ENCODE data around the gene ADNP. TPM values are rescaled to one million over a fixed set of nuclear protein-coding genes. Genes with fewer than 3 reads are reported as not detected.

ADNP gene
- total and polyA plus RNA-seq, 2 of the 13 experiments (the other 11 are each of a cell fraction or from before 2014, with no cell fraction given): 21.0 to 21.5 TPM

DNA sequence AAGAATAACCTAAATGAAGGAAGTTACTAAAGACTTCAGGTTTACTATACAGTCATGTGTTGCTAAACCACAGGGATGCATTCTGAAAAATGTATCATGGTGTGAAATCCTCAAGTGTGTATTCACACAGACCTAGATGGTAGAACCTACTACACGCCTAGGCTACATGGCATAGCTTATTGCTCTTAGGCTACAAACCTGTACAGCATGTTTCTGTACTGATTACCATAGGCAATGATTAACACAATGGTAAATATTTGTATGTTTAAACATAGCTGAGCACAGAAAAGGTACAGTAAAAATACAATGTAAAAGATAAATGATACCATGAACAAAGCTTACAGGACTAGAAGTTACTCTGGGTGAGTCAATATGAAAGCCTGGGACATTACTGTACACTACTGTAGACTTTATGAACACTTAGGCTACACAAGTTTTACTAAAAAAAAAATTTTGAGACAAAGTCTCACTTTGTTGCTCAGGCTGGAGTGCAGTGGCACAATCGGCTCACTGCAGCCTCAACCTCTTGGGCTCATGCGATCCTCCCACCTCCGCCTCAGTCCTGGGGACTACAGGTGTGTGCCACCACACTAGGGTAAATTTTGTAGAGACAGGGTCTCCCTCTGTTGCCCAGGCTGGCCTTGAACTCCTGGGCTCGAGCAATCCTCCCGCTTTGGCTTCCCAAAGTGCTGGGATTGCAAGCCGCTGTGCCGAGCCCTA, 36.0 kb downstream of the ADNP start (continued):
- TF ChIP-seq, protein P1, sequence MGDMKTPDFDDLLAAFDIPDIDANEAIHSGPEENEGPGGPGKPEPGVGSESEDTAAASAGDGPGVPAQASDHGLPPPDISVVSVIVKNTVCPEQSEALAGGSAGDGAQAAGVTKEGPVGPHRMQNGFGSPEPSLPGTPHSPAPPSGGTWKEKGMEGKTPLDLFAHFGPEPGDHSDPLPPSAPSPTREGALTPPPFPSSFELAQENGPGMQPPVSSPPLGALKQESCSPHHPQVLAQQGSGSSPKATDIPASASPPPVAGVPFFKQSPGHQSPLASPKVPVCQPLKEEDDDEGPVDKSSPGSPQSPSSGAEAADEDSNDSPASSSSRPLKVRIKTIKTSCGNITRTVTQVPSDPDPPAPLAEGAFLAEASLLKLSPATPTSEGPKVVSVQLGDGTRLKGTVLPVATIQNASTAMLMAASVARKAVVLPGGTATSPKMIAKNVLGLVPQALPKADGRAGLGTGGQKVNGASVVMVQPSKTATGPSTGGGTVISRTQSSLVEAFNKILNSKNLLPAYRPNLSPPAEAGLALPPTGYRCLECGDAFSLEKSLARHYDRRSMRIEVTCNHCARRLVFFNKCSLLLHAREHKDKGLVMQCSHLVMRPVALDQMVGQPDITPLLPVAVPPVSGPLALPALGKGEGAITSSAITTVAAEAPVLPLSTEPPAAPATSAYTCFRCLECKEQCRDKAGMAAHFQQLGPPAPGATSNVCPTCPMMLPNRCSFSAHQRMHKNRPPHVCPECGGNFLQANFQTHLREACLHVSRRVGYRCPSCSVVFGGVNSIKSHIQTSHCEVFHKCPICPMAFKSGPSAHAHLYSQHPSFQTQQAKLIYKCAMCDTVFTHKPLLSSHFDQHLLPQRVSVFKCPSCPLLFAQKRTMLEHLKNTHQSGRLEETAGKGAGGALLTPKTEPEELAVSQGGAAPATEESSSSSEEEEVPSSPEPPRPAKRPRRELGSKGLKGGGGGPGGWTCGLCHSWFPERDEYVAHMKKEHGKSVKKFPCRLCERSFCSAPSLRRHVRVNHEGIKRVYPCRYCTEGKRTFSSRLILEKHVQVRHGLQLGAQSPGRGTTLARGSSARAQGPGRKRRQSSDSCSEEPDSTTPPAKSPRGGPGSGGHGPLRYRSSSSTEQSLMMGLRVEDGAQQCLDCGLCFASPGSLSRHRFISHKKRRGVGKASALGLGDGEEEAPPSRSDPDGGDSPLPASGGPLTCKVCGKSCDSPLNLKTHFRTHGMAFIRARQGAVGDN (CRISPR knock-in tag; IDR thresholded peaks at IDR 0.05): peak; percentile 54
- no peak for TF ChIP-seq ZBTB7A (CRISPR knock-in tag; IDR thresholded peaks at IDR 0.05)
- 0 out of 2 replicates have a peak, but pooled peaks have one; percentile 15 for TF ChIP-seq TARDBP (CRISPR knock-in tag; IDR thresholded peaks at IDR 0.05)
- peak; percentile 34 for TF ChIP-seq ASH2L (IDR thresholded peaks at IDR 0.05; ENCODE audit: insufficient read length, low read depth, low read length)
- peak; percentile 31; the same call in 1 of the 2 replicates for TF ChIP-seq FOXA1 (IDR thresholded peaks at IDR 0.05)
- TF ChIP-seq FOXA1 (CRISPR knock-in tag; IDR thresholded peaks at IDR 0.05): peak; percentile 54; the same call in 1 of the 2 replicates
- TF ChIP-seq, protein P2, sequence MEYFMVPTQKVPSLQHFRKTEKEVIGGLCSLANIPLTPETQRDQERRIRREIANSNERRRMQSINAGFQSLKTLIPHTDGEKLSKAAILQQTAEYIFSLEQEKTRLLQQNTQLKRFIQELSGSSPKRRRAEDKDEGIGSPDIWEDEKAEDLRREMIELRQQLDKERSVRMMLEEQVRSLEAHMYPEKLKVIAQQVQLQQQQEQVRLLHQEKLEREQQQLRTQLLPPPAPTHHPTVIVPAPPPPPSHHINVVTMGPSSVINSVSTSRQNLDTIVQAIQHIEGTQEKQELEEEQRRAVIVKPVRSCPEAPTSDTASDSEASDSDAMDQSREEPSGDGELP (IDR thresholded peaks at IDR 0.05; ENCODE audit: borderline replicate concordance, low read depth): peak; percentile 19; the same call in 1 of the 2 replicates
- TF ChIP-seq ZKSCAN8 (CRISPR knock-in tag; IDR thresholded peaks at IDR 0.05; ENCODE audit: borderline replicate concordance): 0 out of 2 replicates have a peak, but pooled peaks have one; percentile 40
- peak; percentile 48; the same call in 1 of the 2 replicates for TF ChIP-seq ZNF7 (CRISPR knock-in tag; IDR thresholded peaks at IDR 0.05)
- TF ChIP-seq ZNF780A (CRISPR knock-in tag; IDR thresholded peaks at IDR 0.05): no peak

All from HepG2 (cell line).